Brain microvascular endothelial cell (primary cell): ENCODE results near the gene AASDH.

ENCODE experiments used
- DNase-seq: peaks from one replicate; pipeline ENCODE4 v3.0.0-alpha.2; 2020
- H3K27ac ChIP-seq: fragments of 250-450 bp; sonication (Bioruptor Pico); 2 replicates; pipeline ENCODE4 v1.5.1; 2020; ENCODE audit warnings: mild to moderate bottlenecking, moderate library complexity
- H3K27me3 ChIP-seq: fragments of 250-450 bp; sonication (Bioruptor Pico); replicated peaks from 2 replicates; pipeline ENCODE4 v1.5.1; 2020; ENCODE audit warnings: mild to moderate bottlenecking
- H3K36me3 ChIP-seq: fragments of 250-450 bp; sonication (Bioruptor Pico); replicated peaks from 2 replicates; pipeline ENCODE4 v1.5.1; 2020; ENCODE audit warnings: mild to moderate bottlenecking
- H3K4me3 ChIP-seq: 2 replicates; pipeline ENCODE4 v1.5.1; 2011; ENCODE audit warnings: low read depth, mild to moderate bottlenecking, control low read depth, low read length, moderate library complexity
- CTCF ChIP-seq: IDR thresholded peaks from 2 replicates; pipeline ENCODE4 v1.5.1; 2011; ENCODE audit warnings: low read depth, mild to moderate bottlenecking, moderate library complexity, low read length, control low read depth, inconsistent platforms; ENCODE audit errors: missing control alignments
- in situ Hi-C: cut with HindIII; loops from 2 replicates; pipeline ENCODE4 v1.10.0; 2017; ENCODE audit warnings: low sequenced_read_pairs, low pct_ligation_motif_present

Gene AASDH

DNA sequence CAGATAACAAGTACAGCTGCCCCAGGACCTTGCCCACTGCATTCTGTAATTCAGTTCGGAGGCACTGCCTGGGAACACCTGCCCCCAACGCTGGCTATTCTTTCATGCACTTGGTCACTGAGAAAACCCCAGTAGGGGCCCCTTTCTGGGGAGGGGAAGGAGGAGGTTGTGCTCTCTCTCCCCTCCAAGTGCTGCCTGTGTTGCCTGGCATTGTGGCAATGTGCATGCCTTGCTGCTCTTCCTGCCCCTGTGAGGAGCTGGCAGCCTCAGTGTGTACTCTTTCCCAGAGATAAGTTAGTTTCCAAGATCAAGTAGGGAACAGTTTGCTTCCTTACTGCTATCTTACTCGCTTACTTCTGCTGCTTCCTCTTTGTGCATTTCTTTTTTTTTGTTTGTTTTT, 90.8 kb downstream of the AASDH start:
- in situ Hi-C loops = no loop called here
- no peak for TF ChIP-seq CTCF
- no peak for DNase-seq

DNA sequence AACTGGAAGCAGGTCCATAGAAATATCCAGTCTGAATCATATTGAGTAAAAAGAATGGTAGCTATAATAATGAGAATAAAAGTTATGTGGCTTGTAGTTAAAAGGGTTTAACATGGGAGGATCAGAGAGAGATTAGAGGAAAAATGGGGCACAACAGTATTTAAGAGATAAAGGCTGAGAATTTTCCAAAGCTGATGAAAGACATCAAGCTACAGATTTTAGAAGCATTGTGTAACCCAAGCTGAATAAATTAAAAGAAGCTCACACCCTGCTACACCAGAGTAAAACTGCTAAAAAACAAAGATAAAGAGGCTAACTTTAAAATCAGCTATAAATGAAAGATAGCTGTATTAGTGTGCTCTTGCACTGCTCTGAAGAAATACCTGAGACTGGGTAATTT, 94.2 kb downstream of the AASDH start:
- no peak for TF ChIP-seq CTCF
- no peak overlapping the region for H3K4me3 ChIP-seq
- no peaks in the 10 kb centered on the region for H3K27me3 ChIP-seq
- in situ Hi-C loops = no loop called here
- H3K36me3 ChIP-seq = no peaks in the 10 kb centered on the region
- no peak for DNase-seq
- no peak overlapping the region for H3K27ac ChIP-seq

More for the DNA sequence above, 90.8 kb downstream of the AASDH start:
- Histone ChIP-seq H3K4me3 (no peak overlapping the region), H3K27me3 (no peaks in the 10 kb centered on the region), H3K27ac (no peak overlapping the region), H3K36me3 (no peaks in the 10 kb centered on the region)

DNA sequence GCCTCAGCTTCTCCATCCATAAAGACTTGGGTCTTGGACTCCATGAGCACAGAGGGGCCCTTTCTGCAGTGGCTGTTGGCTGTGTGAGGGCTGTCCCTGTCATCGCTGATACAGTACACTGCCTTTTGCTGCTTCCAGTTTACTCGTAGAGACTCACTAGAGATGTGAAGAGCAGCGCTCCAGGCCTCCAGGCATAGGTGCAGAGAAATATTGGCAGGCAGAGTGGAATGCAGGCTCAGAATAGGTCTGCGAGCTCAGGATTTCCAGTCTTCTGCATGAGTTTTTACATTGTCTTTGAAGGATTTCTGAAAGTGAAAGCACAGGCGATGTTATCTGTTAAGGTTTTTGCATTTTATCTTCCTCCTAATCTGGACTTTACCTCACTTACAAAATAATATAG, 97.4 kb downstream of the AASDH start:
- Histone ChIP-seq H3K27ac (no peak overlapping the region), H3K4me3 (no peak overlapping the region), H3K36me3 (no peaks in the 10 kb centered on the region), H3K27me3 (no peaks in the 10 kb centered on the region)
- TF ChIP-seq CTCF = no peak
- in situ Hi-C loops = no loop called here
- DNase-seq = no peak

GRCh38 chr4:56288663-56289062, 98.6 kb downstream of the AASDH start:
- Histone ChIP-seq H3K36me3 (no peaks in the 10 kb centered on the region), H3K4me3 (no peak overlapping the region), H3K27me3 (no peaks in the 10 kb centered on the region), H3K27ac (no peak overlapping the region)
- in situ Hi-C loops = no loop called here
- TF ChIP-seq CTCF = no peak
- DNase-seq = no peak
